ENCODE measurements around the gene TCHP. TPM values are rescaled to one million over a fixed set of nuclear protein-coding genes. Genes with fewer than 3 reads are reported as not detected.

Gene TCHP
- polyA plus RNA-seq, 1 experiment = 9.1 TPM

DNA sequence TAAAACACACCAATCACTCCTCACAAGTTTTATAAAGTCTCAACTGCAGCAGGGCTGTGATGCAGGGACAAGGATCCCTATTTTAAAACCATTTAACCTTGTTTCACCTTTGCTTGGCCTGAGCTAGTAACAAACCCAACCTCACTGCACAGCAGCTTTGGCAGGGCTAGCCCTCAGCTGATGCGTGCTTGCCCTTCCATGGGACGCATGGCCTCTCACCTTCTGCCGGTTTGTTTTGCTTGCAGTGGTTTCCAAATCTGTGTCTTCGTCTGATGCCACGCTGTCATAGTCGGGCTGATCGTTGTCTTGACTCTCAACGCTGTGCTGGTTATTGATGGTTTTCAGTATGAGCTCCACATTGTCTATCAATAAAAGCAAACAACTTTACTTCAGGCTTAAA is 52.8 kb downstream of the TCHP start:
- TF ChIP-seq, protein P1, sequence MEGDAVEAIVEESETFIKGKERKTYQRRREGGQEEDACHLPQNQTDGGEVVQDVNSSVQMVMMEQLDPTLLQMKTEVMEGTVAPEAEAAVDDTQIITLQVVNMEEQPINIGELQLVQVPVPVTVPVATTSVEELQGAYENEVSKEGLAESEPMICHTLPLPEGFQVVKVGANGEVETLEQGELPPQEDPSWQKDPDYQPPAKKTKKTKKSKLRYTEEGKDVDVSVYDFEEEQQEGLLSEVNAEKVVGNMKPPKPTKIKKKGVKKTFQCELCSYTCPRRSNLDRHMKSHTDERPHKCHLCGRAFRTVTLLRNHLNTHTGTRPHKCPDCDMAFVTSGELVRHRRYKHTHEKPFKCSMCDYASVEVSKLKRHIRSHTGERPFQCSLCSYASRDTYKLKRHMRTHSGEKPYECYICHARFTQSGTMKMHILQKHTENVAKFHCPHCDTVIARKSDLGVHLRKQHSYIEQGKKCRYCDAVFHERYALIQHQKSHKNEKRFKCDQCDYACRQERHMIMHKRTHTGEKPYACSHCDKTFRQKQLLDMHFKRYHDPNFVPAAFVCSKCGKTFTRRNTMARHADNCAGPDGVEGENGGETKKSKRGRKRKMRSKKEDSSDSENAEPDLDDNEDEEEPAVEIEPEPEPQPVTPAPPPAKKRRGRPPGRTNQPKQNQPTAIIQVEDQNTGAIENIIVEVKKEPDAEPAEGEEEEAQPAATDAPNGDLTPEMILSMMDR (IDR thresholded peaks at IDR 0.05; ENCODE audit: insufficient read depth, low read depth, low read length) = no peak
- ChIA-PET CTCF (interaction anchor here (0.5 to 2.3 kb wide), 4 partner anchors 9 to 137 kb away, joined by 3 to 9 read pairs (median 3); no protein-coding TSS in a partner anchor), POLR2A (no interaction called here)
- no peaks in the 10 kb centered on the region for H3K27me3 ChIP-seq (ENCODE audit: control insufficient read depth, insufficient read depth, low read length)
- no peak overlapping the region for H3K4me3 ChIP-seq (ENCODE audit: low read depth, low read length)
- no peak for DNase-seq (ENCODE audit: low read depth)
- H3K36me3 ChIP-seq (ENCODE audit: control insufficient read depth, insufficient read depth, low read length) = peaks cover 8% of the 10 kb centered on the region

DNA sequence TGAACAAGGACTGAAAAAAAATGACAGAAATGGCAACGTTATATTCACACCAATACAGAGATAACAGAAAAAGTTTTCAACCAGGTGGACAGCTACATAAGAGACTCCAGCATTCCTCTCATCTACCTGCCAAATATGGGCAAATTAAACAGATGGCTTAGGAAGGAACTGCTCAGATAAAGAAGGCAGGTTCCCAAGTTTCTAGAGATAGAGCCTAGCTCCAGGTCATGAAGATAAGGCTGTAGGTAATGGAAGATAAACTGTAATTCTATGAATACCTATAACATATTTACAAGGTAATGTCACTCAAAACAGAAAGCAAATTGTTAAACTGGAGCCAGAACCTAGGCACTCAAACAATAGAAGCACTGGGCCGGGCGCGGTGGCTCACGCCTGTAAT is 53.6 kb downstream of the TCHP start:
- TF ChIP-seq, protein P1 (IDR thresholded peaks at IDR 0.05; ENCODE audit: insufficient read depth, low read depth, low read length) = no peak
- H3K27me3 ChIP-seq (ENCODE audit: control insufficient read depth, insufficient read depth, low read length) = no peaks in the 10 kb centered on the region
- POLR2A ChIA-PET = no interaction called here
- no peak for DNase-seq (ENCODE audit: low read depth)
- peaks cover 8% of the 10 kb centered on the region for H3K36me3 ChIP-seq (ENCODE audit: control insufficient read depth, insufficient read depth, low read length)
- H3K4me3 ChIP-seq (ENCODE audit: low read depth, low read length) = no peak overlapping the region
- CTCF ChIA-PET = interaction anchor here (0.9 to 2.3 kb wide), 2 partner anchors 8 to 10 kb away, joined by 3 to 9 read pairs; no protein-coding TSS in a partner anchor

DNA sequence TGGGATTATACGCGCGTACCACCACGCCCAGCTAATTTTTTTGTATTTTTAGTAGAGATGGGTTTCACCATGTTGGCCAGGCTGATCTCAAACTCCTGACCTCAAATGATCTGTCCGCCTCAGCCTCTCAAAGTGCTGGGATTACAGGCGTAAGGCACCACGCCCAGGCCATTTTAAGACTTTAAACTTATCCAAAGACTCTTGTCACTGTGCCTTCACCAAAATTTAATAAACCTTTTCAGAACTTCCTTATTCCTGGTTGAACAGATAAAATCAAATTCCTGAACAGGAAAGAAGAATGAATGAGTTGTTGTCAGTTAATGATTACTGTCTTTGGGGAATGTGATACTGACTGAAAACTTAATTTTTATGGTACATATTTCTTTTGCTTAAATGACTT is 58.3 kb downstream of the TCHP start:
- POLR2A ChIA-PET = no interaction called here
- no peak overlapping the region for H3K4me3 ChIP-seq (ENCODE audit: low read depth, low read length)
- CTCF ChIA-PET = no interaction called here
- H3K27me3 ChIP-seq (ENCODE audit: control insufficient read depth, insufficient read depth, low read length) = no peaks in the 10 kb centered on the region
- no peak for DNase-seq (ENCODE audit: low read depth)
- TF ChIP-seq, protein P1 (IDR thresholded peaks at IDR 0.05; ENCODE audit: insufficient read depth, low read depth, low read length) = no peak
- peaks cover 4% of the 10 kb centered on the region; the same call in 1 of the 2 replicates for H3K36me3 ChIP-seq (ENCODE audit: control insufficient read depth, insufficient read depth, low read length)

DNA sequence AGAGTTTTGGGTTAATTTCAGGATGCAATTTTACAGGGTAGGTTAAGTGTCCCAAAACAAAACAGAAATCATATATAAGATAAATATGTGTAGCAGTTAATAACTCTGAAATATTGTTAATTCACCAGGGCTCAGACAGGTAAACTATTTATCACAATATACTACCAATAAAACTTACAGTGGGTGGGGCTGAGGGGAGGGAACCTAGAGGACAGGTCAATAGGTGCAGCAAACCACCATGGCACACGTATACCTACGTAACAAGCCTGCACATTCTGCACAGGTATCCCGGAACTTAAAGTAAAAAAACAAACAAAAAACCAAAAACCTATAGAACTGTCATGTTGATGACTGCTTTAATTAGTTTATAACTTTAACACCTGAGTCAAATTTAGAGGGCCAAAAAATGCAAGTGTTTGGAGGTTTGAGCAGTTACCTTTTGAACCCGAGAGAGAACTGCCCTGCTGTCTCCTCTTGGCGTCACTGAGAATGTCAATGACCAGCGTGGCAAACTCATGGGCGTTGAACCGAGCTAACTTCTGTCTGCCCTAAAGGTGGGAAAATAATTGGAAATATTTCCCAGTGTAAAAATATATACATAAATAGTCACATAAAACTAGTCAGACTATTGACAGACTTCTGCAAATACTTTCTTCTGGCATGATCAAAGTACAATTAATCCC is 59.5 kb downstream of the TCHP start:
- Histone ChIP-seq H3K4me3 (ENCODE audit: low read depth, low read length) (no peak overlapping the region), H3K36me3 (ENCODE audit: control insufficient read depth, insufficient read depth, low read length) (peaks cover 4% of the 10 kb centered on the region), H3K27me3 (ENCODE audit: control insufficient read depth, insufficient read depth, low read length) (no peaks in the 10 kb centered on the region)
- TF ChIP-seq, protein P1 (IDR thresholded peaks at IDR 0.05; ENCODE audit: insufficient read depth, low read depth, low read length) = no peak
- no peak for DNase-seq (ENCODE audit: low read depth)
- POLR2A ChIA-PET = no interaction called here
- CTCF ChIA-PET = no interaction called here

DNA sequence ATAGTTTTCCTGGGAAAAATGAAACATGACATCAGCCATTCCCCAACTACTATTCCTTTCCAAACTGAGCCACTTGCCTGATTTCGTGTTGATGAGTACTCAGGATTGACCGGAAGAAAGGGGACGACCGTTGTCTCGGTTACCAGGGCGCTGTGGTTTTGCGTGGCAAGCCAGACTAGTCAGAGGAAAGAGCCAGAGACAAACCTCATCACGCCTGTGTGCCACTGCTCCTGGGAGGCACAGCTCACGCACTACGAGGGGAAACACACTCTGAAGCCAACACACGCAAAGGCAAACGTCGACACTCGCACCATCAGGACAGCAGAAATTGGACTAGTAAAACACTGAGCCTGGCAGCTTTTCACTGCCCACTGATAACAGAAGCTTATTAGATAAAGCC is 61.1 kb downstream of the TCHP start:
- peaks cover 6% of the 10 kb centered on the region for H3K36me3 ChIP-seq (ENCODE audit: control insufficient read depth, insufficient read depth, low read length)
- H3K27me3 ChIP-seq (ENCODE audit: control insufficient read depth, insufficient read depth, low read length) = no peaks in the 10 kb centered on the region
- no peak overlapping the region for H3K4me3 ChIP-seq (ENCODE audit: low read depth, low read length)
- POLR2A ChIA-PET = interaction anchor here (0.6 kb wide), 1 partner anchor 44 kb away, joined by 3 read pairs; no protein-coding TSS in a partner anchor
- DNase-seq (ENCODE audit: low read depth) = no peak
- TF ChIP-seq, protein P1 (IDR thresholded peaks at IDR 0.05; ENCODE audit: insufficient read depth, low read depth, low read length) = no peak
- CTCF ChIA-PET = interaction anchor here (1.0 to 2.0 kb wide), 3 partner anchors 8 to 28 kb away, joined by 3 to 9 read pairs (median 4); no protein-coding TSS in a partner anchor

All from BJ (cell line).